GM19043 (cell line): Measurements from ENCODE around the gene BORCS8.
"Not testable (repeated sequence)": the region's sequence is repeated elsewhere in the genome, so short reads cannot be mapped to it uniquely, and the experiment has no call there.

Experiments used
- ATAC-seq: cut with Tn5 transposase; IDR thresholded peaks from one replicate; pipeline ENCODE4 v1.9.1; 2021; ENCODE audit warnings: low read depth; ENCODE audit not compliant: unreplicated experiment

BORCS8 gene

GRCh38 chr19:19185853-19186740 is 5.9 kb downstream of the BORCS8 start:
- ATAC-seq: no peak

GRCh38 chr19:19181488-19181998 is 10.4 kb downstream of the BORCS8 start:
- no peak for ATAC-seq

DNA sequence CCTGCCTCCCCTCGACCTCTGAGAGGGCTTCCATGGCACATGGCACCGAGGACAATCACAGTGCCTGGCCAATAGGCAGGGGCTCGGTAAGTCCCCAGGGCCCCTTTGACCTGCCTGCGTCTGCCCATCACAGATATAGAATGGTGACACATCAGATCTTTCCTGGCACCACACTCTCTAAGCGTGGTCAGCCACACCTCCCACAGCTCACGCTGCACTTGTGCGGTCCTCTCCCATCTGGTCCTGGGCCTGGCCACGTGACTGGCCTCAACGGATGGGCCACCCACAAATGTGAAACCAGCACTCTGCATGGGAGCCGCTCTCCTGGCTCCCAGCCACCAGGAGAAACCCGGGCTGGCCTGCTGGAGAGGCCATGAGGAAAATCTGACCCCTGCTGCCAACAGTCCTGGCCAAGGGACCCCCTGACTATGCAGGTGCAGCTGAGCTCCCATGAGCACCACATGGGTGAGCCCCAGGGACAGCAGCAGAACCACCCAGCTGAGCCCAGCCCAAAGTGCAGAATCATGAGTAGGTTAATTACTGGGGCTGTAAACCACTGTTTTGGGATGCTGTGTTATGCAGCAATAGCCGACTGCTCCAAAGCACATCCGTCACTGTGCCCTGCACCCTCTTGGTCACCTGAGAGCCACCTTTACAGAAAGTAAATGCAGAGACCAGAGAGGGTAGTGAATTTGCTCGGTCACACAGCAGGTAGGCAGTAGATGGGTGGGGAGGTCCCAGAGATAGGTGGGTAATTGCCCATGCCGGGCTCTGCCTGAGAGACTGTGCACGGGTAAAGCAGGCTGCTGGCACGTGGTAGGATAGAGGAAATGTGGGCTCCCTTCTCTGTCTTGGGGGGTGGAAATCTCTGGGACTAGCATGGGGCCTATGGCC is 12.2 kb downstream of the BORCS8 start:
- no peak for ATAC-seq

GRCh38 chr19:19176950-19177349 is 15.0 kb downstream of the BORCS8 start:
- ATAC-seq: no peak

DNA sequence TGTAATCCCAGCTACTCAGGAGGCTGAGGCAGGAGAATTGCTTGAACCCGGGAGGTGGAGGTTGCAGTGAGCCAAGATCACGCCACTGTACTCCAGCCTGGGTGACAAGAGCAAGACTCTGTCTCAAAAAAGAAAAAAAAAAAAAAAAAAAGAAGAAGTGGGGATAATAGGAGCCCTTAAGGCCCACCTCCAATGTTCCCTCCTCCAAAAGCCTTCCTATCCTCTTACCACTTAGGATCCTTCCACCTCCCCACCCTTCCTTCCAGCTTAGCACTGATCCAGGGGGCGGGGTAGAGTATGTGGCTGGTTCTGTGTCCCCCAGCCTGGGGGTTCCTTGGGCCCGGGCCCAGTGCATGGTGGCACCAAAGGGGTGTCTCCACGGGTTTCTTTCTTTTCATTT is 18.7 kb downstream of the BORCS8 start:
- not testable (repeated sequence) for ATAC-seq

DNA sequence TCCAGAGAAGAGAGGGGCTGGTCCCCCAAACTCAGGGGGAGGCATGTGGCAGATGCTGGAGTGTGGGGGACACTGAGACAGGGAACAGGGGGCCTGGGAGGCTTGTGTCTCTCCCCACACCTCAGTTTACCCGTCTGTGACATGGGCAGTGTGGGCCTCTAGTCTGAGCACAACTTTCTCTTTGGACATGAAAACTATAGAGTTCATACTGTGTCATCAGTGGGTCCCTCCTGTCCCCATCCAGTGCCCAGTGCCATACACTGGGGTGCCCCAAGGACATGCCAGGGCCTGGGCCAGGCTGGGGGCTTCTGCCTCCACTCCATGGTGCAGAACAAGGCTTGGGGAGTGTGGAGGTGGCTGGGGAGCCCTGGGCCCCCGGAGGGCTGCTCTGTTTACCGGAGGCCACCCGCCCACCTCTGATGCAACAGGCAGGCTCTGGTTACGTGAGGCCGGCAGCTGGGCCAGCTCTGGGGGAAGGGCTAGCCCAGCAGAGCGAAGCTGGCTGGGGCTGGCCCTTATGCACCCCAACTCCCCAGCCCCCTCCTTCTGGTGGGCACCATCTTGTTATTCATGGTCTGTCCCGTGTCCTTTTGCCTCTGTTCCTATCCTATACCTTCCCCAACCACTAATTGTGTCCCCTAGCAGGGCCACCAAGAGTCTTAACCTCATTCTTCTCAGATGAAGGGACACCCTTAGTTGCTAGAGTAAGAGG is 20.0 kb downstream of the BORCS8 start:
- no peak for ATAC-seq

- no peak for ATAC-seq
Observed at GRCh38 chr19:19170873-19171672, 20.9 kb downstream of the BORCS8 start.

DNA sequence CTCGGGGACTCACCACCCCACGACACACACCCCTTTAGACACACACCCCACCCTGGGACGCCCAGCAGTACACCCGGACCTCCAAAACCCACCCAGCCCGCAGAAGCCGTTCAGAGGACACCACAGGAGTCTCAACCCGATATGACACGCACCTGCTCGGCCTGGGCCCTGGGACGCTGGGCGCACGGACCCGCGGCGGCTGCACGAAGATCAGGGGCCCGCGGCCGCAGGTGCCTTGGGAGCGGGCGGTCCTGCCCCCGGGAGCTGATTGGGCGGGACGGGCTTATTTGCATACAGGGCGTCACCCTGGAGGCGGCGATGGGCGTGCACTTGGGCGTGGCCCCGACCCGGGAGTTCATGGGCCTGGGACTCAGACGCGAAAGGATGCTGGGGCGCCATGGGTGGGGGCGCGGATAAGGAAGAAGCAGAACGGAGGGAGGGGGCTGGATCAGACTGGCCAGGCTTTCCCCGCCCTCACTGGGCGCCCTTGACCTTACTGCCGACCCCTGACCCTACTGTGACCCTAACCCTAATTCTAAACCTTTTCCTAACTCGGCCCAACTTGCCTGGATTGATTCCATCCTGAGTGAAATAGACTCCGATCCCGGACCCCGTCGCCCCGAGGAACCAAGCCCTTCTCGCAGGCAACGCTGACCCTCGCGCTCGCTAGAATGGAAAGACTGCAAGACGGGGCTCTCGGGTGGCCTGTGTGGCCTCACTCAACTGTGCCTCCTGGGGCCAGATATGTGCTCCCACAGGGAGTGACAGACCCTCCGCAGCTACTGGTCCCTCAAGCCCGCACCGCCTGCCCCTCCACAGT is 21.7 kb downstream of the BORCS8 start, which contains the start of gene MEF2B:
Gene MEF2B (minus strand): TSS at position 211 of the 820 bp plus-strand sequence. CDS start 19,528 bp downstream, outside the sequence.
- peak; percentile 85 for ATAC-seq

- no peak for ATAC-seq
Observed at GRCh38 chr19:19169236-19170052, 22.5 kb downstream of the BORCS8 start.

GRCh38 chr19:19167612-19168011 is 24.3 kb downstream of the BORCS8 start:
- ATAC-seq: no peak

- no peak for ATAC-seq
Observed at GRCh38 chr19:19165396-19165795, 26.6 kb downstream of the BORCS8 start.

DNA sequence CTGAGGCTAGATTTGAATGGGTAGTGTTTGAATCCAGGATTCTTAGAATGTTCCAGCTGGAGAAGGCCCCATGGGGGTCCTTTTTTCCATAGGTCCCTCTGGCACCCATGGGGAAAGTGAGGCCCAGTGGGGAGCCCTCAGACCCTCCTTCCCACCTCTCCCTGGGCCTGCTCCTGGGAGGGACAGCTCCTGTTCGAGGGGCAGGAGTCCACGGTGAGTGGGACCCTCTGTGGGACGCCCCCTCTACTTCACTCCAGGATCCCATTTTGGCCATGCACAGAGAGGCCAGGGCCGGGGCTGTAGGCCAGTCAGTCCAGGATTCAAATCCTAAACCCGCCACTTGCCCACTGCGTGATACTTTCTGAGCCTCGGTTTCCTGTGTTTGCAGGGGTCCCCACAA is 29.5 kb downstream of the BORCS8 start:
- ATAC-seq: no peak

DNA sequence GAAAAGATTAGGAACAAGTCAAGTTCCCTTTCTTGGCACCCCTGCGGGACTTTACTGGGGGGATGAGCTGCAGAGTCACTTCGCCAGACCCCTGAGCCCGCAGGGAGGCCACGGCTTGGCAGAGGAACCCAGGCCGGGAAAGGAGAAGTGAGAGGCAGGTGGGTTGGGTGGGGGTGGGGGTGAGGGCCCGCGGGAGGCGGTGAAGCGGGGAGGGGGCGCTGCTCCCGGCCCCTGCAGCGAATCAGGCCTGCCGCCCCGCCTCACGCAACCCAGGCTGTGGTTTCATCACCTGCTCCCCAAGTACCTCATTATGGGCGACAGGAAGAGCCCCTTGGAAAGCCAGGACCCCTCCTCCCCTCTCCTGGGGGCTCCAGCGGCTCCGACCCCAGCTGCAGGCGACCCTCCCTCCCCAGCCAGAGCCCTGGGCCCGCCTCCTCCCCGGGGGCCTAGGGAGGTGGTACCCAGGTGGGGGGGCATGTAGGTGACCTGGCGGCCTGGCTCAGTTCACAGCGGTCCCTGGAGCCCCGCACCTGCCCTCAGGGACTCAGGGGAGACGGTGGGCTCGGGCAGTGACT is 31.4 kb downstream of the BORCS8 start:
- ATAC-seq: no peak

- no peak for ATAC-seq
Observed at GRCh38 chr19:19159534-19159933, 32.4 kb downstream of the BORCS8 start.

DNA sequence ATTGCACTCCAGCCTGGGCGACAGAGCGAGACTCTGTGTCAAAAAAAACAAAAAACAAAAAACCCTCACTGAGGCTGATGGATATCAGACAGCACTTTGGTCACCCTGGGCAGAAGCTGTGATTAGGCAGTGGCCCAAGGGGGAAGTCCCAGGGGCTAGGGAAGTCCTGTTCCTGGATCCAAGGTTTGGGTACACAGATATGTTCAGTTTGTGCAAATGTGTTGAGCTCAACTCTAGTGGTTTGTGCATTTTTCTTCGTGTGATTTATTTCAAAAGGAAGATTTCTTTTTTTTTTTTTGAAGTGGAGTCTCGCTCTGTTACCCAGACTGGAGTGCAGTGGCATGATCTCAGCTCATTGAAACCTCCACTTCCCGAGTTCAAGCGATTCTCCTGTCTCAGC is 34.1 kb downstream of the BORCS8 start:
- no peak for ATAC-seq

DNA sequence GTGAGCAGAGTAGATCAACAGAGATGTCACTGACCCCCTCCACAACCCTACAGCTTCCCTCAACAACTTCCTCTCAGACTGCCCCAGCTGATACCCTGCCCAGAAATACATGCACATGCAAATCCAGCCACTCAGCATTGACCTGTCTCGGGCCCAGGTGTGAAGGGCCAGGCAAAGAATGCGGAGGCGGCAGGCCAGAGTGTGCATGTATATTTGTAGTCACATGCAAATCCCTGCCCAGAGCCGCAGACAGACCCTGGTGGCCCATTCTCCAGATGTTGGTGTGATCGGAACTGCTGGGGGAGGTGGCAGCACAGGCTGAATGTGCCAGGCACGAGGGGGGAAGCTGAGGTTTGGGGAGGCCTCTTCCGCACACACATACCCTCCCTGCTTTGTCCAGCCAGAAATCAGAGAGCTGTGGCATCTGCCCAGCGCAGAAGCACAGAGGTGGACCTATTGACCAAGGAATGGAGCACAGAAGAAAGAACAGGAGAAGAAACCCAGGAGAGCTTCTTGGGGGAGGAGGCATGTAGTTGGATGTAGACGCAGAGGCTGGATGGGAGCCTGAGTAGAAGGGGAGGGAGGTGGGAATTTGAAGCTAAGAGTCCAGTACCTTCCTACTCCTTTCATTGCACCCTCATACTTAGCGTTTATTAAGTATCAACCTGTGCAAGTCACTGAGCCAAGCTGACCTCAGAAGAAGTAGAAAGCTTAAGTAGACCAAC is 36.3 kb downstream of the BORCS8 start:
- ATAC-seq: peak; percentile 60
